AG04449 (cell line): ENCODE measurements around the gene MXRA7.

Experiments
- CTCF ChIA-PET: fragments of 350-600 bp; formaldehyde crosslinking; extraction: SDS; loops from one replicate; lab custom pipeline; 2021; ENCODE audit warnings: antibody characterized with exemption; lab: Yijun Ruan, JAX
- POLR2A ChIA-PET: fragments of 400-600, 350-600 bp; formaldehyde crosslinking; extraction: SDS; loops from one replicate; lab custom pipeline; 2020; ENCODE audit warnings: antibody characterized with exemption, inconsistent platforms; lab: Yijun Ruan, JAX
- DNase-seq: peaks from one replicate; pipeline ENCODE4 v3.0.0-alpha.2; 2010; ENCODE audit warnings: low read depth, low spot score
- H3K4me3 ChIP-seq: 2 replicates; pipeline ENCODE4 v1.5.1; 2011; ENCODE audit warnings: low read depth, mild to moderate bottlenecking, control low read depth, low read length
- TF ChIP-seq, protein P1 (sequence below): IDR thresholded peaks from one replicate; pipeline ENCODE4 v1.5.1; 2011; ENCODE audit warnings: mild to moderate bottlenecking, moderate library complexity, low read length, control low read depth, inconsistent platforms; ENCODE audit not compliant: insufficient read depth; ENCODE audit errors: missing control alignments

The MXRA7 gene

DNA sequence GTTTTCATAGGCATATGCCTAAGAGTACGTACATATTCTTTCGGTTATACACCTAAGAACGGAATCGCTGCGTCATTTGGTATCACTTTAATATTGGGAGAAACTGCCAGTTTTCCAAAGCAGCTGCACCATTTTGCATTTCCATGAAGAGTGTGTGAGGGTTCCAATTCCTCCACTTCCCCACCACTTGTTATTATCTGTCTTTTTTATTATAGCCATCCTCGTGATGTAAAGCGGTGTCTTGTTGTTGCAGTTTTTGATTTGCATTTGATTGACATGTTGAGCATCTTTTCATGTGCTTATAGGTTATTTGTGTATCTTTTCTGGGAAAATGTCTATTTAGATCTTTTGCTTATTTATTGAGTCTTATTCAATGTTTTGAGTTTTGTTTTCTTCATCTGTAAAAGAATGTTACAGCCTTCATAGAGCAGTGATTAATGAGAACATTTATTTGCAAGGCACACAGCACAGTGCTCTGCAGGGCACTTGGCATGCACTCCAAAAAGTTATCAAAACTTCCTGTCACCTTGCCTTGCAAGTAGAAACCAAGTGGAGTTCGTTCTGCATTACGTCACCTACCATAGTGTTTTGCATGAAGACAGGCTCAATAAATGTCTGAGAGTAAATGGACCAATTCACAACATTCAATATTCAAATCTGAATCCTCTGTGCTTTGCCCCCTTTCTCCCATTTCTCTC lies 40.6 kb downstream of the MXRA7 start:
- CTCF ChIA-PET, result interaction anchor here (1.3 to 1.6 kb wide), 3 partner anchors 11 to 148 kb away, joined by 4 to 5 read pairs (median 4); no protein-coding TSS in a partner anchor
- no peak for DNase-seq

GRCh38 chr17:76667786-76668453 lies 42.8 kb downstream of the MXRA7 start:
- TF ChIP-seq, protein P1, sequence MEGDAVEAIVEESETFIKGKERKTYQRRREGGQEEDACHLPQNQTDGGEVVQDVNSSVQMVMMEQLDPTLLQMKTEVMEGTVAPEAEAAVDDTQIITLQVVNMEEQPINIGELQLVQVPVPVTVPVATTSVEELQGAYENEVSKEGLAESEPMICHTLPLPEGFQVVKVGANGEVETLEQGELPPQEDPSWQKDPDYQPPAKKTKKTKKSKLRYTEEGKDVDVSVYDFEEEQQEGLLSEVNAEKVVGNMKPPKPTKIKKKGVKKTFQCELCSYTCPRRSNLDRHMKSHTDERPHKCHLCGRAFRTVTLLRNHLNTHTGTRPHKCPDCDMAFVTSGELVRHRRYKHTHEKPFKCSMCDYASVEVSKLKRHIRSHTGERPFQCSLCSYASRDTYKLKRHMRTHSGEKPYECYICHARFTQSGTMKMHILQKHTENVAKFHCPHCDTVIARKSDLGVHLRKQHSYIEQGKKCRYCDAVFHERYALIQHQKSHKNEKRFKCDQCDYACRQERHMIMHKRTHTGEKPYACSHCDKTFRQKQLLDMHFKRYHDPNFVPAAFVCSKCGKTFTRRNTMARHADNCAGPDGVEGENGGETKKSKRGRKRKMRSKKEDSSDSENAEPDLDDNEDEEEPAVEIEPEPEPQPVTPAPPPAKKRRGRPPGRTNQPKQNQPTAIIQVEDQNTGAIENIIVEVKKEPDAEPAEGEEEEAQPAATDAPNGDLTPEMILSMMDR, result no peak
- ChIA-PET POLR2A (no interaction called here), CTCF (interaction anchor here (0.5 to 1.0 kb wide), 3 partner anchors 47 to 398 kb away, joined by 3 to 4 read pairs (median 4); no protein-coding TSS in a partner anchor)
- H3K4me3 ChIP-seq, result no peak overlapping the region
- DNase-seq, result no peak

More for the DNA sequence above, 40.6 kb downstream of the MXRA7 start:
- POLR2A ChIA-PET, result no interaction called here
- TF ChIP-seq, protein P1, result no peak
- H3K4me3 ChIP-seq, result no peak overlapping the region

DNA sequence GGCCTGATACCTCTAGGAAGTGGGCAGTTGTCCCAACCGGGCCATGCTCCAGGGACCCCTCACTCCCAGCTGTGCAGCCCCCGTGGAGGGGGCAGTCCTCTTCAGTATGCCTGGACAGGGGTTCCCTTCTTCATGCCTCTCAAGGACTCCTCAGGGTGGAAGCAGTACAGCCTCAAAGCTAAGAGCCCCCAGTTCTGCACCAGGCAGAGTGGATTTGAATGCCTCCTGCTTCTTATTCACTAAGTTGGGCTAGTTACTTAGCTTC lies 43.3 kb downstream of the MXRA7 start:
- ChIA-PET CTCF (interaction anchor here (0.5 to 1.0 kb wide), 2 partner anchors 109 to 398 kb away, joined by 3 to 4 read pairs; no protein-coding TSS in a partner anchor), POLR2A (no interaction called here)
- H3K4me3 ChIP-seq, result no peak overlapping the region
- no peak for DNase-seq
- TF ChIP-seq, protein P1, result no peak

DNA sequence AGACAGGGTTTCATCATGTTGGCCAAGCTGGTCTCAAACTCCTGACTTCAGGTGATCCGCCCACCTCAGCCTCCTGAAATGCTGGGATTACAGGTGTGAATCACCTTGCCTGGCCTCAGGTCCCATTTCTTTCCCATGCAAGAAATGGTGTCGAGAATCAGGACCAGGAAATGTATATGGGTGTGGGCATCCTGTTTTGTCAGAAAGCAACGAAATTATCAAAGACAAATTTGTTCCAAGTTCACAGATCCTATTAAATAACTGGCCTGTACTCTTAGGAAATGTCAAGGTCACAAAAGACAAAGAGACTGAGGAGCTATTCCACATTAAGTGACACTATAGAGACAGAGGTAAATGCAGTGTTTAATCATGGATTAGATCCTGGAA lies 50.1 kb downstream of the MXRA7 start:
- DNase-seq, result no peak
- no peak overlapping the region for H3K4me3 ChIP-seq
- TF ChIP-seq, protein P1, result no peak
- POLR2A ChIA-PET, result no interaction called here
- CTCF ChIA-PET, result interaction anchor here (1.2 to 3.2 kb wide), 2 partner anchors 21 to 37 kb away, joined by 3 to 19 read pairs; no protein-coding TSS in a partner anchor

DNA sequence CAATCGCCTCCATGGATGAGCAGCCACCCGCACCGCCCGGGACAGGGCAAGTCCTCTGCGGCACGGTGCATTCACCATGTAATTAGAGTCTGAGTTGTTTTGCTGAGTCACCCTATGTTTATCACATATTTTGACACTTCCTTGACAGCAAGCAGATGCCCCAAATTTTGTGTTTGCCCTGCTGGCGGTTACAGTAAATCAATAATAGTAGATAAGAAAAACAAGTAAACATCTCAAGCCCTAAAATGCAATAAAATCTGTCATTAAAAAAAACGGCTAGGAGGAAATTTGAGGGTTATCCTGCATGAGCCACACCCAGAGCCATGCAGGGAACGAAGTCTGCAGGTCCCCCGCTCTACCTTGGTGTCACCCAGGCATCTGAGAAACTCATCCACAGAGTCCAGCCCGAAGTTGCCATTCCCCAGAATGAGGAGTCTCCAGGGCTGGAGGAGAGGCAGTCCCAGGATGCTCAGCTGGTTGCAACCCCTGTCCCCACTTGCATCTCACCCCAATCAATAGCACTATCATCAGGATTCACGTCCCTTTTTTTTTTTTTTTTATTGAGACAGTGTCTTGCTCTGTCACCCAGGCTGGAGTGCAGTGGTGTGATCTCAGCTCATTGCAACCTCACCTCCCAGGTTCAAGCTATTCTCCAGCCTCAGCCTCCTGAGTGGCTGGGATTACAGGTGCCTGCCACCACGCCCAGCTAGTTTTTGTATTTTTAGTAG lies 50.7 kb downstream of the MXRA7 start:
- TF ChIP-seq, protein P1, result no peak
- ChIA-PET CTCF (interaction anchor here (1.2 kb wide), 1 partner anchor 22 kb away, joined by 3 read pairs; no protein-coding TSS in a partner anchor), POLR2A (no interaction called here)
- no peak for DNase-seq
- H3K4me3 ChIP-seq, result no peak overlapping the region
